Activated CD4-positive, alpha-beta T cell treated with anti-CD3 and anti-CD28 coated beads, Interleukin-2, amount 10 ng/mL, durations not matched to agents 24 days and 14 days (primary cell): Measurements from ENCODE around the gene INPP5B. TPM values are rescaled to one million over a fixed set of nuclear protein-coding genes. Genes with fewer than 3 reads are reported as not detected.
A peak's percentile ranks its signal among the peaks of the same experiment; 100 is the strongest.
"Not testable (repeated sequence)": the region's sequence is repeated elsewhere in the genome, so short reads cannot be mapped to it uniquely, and the experiment has no call there.

Source experiments
- DNase-seq: peaks from one replicate; pipeline ENCODE4 v3.0.0; 2022
- H3K27ac Mint-ChIP-seq: one replicate; pipeline ENCODE4 v1.8.0; 2022; ENCODE audit warnings: mild to moderate bottlenecking, mixed read lengths
- H3K27me3 Mint-ChIP-seq: one replicate; pipeline ENCODE4 v1.8.0; 2022; ENCODE audit warnings: mixed read lengths
- H3K36me3 Mint-ChIP-seq: one replicate; pipeline ENCODE4 v1.8.0; 2022; ENCODE audit warnings: low read depth, mild to moderate bottlenecking, mixed read lengths
- H3K4me1 Mint-ChIP-seq: one replicate; pipeline ENCODE4 v1.8.0; 2021; ENCODE audit warnings: mixed read lengths
- H3K4me3 Mint-ChIP-seq: one replicate; pipeline ENCODE4 v1.8.0; 2022; ENCODE audit warnings: mild to moderate bottlenecking, moderate library complexity, mixed read lengths
- H3K9me3 Mint-ChIP-seq: one replicate; pipeline ENCODE4 v1.8.0; 2021; ENCODE audit warnings: mixed read lengths
- intact Hi-C: fragments of 100-400 bp; cut with micrococcal nuclease; formaldehyde crosslinking; loops from one replicate; pipeline ENCODE4 v1.15.1; 2023
- total RNA-seq: library from RNA; stranded (reverse); gene quantifications from 2 replicates; pipeline ENCODE4 v1.2.3, GENCODE V29; 2022

INPP5B gene
- 23.8 and 27.2 TPM in 2 replicates for total RNA-seq

DNA sequence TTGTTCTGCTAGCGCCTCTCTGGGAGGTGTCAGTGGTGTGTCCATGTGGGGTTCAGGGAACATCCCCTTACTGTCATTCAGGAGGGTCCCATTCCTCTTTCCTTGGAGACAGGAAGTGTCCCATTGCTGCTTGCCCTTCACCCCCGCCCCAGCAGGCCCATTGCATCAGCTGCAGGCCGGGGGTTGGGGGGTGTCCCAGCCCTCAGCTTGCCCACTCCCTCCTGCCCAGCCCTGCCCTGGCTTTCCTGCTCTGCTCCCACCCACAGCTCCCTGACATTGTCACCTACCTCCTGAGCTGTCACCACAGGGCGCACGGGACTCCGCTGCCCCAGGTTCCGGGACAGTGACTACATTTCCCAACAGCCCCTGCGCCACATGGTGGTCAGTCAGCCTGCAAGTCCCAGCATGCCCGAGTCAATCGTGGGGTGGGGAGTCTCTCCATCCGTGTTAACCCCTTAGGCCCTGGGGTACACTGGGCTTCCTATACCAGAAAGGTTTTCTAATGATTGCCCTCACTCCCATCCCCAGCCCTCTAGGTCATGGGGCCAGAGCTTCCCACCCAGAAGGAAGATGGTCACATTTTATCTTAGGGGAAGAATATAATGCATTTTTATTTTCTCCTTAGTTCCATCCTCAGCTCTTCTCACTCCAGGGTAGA, at the start of gene INPP5B:
Gene INPP5B, minus strand, starts transcription at position 351 of the 658 bp plus-strand sequence. CDS start 745 bp downstream, outside the sequence.
- Mint-ChIP-seq H3K4me1 (peaks cover 13% of the 10 kb centered on the region), H3K36me3 (peaks cover 6% of the 10 kb centered on the region), H3K27me3 (no peaks in the 10 kb centered on the region), H3K4me3 (peak within 1 kb of the TSS; percentile 96), H3K9me3 (no peaks in the 10 kb centered on the region), H3K27ac (peak within 1 kb of the TSS; percentile 99)
- intact Hi-C loops = loop anchor here (1.0 kb wide), 1 partner anchor 16 kb away; no protein-coding TSS in a partner anchor
- DNase-seq = peak; percentile 93

DNA sequence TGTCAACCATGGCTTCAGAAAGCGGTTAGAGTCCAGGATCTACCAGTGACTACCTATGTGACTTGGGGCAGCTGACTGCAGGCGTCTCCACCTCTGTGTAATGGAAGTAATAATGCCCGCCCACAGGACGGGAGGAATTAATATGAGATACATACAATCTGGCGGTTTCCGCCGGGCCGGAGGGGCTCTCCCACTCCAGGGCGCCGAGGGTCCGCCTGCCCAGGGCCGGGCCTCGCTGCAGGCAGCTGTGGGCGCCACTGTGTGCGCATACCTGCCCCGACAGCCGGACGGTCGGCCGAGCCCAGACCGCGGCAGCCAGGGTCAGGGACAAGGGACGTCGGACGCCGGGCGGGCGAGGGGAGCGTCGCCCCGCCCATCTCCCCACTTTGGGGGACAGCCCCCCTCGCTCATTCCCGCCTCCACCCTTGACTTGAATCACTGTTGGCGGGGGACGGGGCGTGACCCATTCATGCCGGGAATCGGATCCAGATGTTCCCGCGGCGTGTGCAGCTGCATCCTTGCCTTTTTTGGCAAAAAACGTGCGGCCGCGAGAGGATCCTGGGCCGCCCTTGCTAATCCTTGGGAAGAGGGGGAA, 49.0 kb upstream of the INPP5B start:
- DNase-seq = peak; percentile 78
- Mint-ChIP-seq H3K27ac (peak overlapping the region; percentile 80), H3K36me3 (peaks cover 37% of the 10 kb centered on the region), H3K4me3 (peak overlapping the region; percentile 84), H3K27me3 (no peaks in the 10 kb centered on the region), H3K4me1 (peaks cover 44% of the 10 kb centered on the region), H3K9me3 (no peaks in the 10 kb centered on the region)
- intact Hi-C loops = loop anchor here (5.0 to 10.0 kb wide), 2 partner anchors 64 to 301 kb away; partner anchors contain the start of gene CDCA8

GRCh38 chr1:37994886-37995566, 48.2 kb upstream of the INPP5B start:
- Mint-ChIP-seq H3K27ac (peak overlapping the region; percentile 75), H3K4me3 (peak overlapping the region; percentile 84), H3K27me3 (no peaks in the 10 kb centered on the region), H3K4me1 (peaks cover 39% of the 10 kb centered on the region), H3K36me3 (peaks cover 34% of the 10 kb centered on the region), H3K9me3 (no peaks in the 10 kb centered on the region)
- DNase-seq = peak; percentile 68
- intact Hi-C loops = loop anchor here (5.0 to 10.0 kb wide), 2 partner anchors 63 to 300 kb away; partner anchors contain the start of gene CDCA8

- H3K4me1 Mint-ChIP-seq = peaks cover 19% of the 10 kb centered on the region
- no peaks in the 10 kb centered on the region for H3K9me3 Mint-ChIP-seq
- no peaks in the 10 kb centered on the region for H3K27me3 Mint-ChIP-seq
- peak overlapping the region; percentile 96 for H3K4me3 Mint-ChIP-seq
- H3K36me3 Mint-ChIP-seq = peaks cover 37% of the 10 kb centered on the region
- intact Hi-C loops = loop anchor here (1.0 kb wide), 1 partner anchor 181 kb away; the partner anchor contains the start of gene YRDC
- peak; percentile 87 for DNase-seq
- peak overlapping the region; percentile 93 for H3K27ac Mint-ChIP-seq
These were observed 42.6 kb upstream of the INPP5B start for GRCh38 chr1:37989361-37989930.

DNA sequence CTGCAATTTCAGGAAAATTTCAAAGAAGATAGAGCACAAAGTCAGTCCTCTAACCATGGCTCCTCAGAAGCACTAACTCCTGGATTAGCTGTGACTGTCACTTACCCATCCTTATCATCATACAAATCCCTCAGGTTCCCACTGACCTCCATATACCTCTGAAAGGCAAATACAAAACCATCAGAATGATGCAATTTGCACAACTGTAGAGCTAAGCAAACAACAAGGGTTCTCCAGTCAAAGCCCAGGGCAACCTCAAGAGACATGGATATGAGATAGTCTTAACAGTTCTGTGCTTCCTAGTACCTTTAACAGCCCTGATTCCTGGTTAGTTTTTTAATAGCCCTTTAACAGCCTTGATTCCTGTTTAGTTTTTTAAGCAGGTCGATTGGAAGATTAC, 40.8 kb upstream of the INPP5B start:
- Mint-ChIP-seq H3K27ac (no peak overlapping the region), H3K9me3 (no peaks in the 10 kb centered on the region), H3K4me1 (peaks cover 17% of the 10 kb centered on the region), H3K4me3 (peak overlapping the region; percentile 96), H3K36me3 (peaks cover 42% of the 10 kb centered on the region), H3K27me3 (no peaks in the 10 kb centered on the region)
- intact Hi-C loops = no loop called here
- no peak for DNase-seq

GRCh38 chr1:37983546-37983945, 36.7 kb upstream of the INPP5B start:
- intact Hi-C loops = no loop called here

DNA sequence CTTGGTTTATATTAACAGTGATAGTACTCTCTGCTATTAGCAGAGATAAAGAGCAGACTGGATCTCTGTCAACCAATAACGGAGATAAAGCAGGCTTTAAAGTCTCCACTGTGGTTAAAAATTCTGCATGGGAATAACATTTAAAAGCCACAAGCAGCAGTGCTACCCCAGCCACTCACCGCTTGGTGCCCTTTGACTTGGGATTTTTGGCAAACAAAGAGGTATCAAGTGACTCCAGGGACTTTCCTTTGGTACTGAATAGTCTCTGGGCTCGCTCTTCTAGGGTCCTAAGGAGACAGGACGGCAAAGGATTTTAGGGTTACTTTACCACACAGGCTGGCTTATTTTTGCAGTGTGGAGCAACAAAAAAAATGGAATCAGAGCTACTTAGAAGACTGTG, 31.7 kb upstream of the INPP5B start:
- H3K27ac Mint-ChIP-seq = no peak overlapping the region
- intact Hi-C loops = no loop called here
- no peak overlapping the region for H3K4me3 Mint-ChIP-seq
- DNase-seq = no peak
- peaks cover 3% of the 10 kb centered on the region for H3K4me1 Mint-ChIP-seq
- peaks cover 4% of the 10 kb centered on the region for H3K9me3 Mint-ChIP-seq
- H3K27me3 Mint-ChIP-seq = no peaks in the 10 kb centered on the region
- H3K36me3 Mint-ChIP-seq = peaks cover 79% of the 10 kb centered on the region

More at GRCh38 chr1:37983546-37983945, 36.7 kb upstream of the INPP5B start:
- Mint-ChIP-seq H3K4me3 (no peak overlapping the region), H3K36me3 (peaks cover 72% of the 10 kb centered on the region), H3K27ac (no peak overlapping the region), H3K4me1 (peaks cover 10% of the 10 kb centered on the region), H3K9me3 (no peaks in the 10 kb centered on the region), H3K27me3 (no peaks in the 10 kb centered on the region)
- no peak for DNase-seq

DNA sequence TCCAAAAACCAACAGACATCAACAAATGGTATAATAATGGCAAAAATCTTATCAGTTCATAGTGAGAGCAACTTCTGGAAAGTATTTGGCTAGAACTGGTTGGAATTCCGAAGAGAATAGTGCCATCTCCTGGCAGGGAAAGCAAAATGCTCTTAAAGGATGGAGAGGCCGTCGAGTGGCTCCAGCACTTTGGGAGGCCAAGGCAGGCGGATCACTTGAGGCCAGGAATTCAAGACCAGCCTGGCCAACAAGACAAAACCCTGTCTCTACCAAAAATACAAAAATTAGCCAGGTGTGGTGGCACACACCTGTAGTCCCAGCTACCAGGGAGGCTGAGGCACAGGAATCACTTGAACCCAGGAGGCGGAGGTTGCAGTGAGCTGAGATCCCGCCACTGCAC, 28.2 kb upstream of the INPP5B start:
- intact Hi-C loops = loop anchor here (2.0 kb wide), 1 partner anchor 84 kb away; no protein-coding TSS in a partner anchor
- not testable (repeated sequence) for H3K4me3 Mint-ChIP-seq, H3K27ac Mint-ChIP-seq, DNase-seq, H3K27me3 Mint-ChIP-seq, H3K9me3 Mint-ChIP-seq
- peaks cover 88% of the 10 kb centered on the region for H3K36me3 Mint-ChIP-seq
- peaks cover 19% of the 10 kb centered on the region for H3K4me1 Mint-ChIP-seq

DNA sequence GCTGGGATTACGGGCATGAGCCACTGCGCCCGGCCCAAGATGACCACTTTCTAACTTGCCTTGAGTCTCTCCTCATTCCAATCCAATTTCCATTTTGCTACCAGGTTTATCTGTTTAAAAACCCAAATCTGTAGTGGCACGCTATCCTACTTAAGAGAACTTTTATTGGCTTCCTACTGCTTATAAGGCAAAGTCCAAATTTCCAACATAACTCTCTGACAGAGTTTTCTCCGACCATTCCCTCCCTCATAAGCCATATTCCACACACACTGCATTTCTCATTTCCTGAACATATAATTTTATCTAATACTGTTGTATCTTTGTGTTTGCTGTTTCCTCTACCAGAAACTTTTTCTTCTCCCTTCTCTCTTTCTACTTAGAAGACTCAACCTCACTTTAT, 27.7 kb upstream of the INPP5B start:
- H3K4me3 Mint-ChIP-seq = no peak overlapping the region
- H3K4me1 Mint-ChIP-seq = peaks cover 19% of the 10 kb centered on the region
- H3K27ac Mint-ChIP-seq = no peak overlapping the region
- no peak for DNase-seq
- no peaks in the 10 kb centered on the region for H3K27me3 Mint-ChIP-seq
- H3K9me3 Mint-ChIP-seq = peaks cover 4% of the 10 kb centered on the region
- intact Hi-C loops = loop anchor here (2.0 kb wide), 1 partner anchor 84 kb away; no protein-coding TSS in a partner anchor
- peaks cover 88% of the 10 kb centered on the region for H3K36me3 Mint-ChIP-seq

- peaks cover 88% of the 10 kb centered on the region for H3K36me3 Mint-ChIP-seq
- not testable (repeated sequence) for H3K9me3 Mint-ChIP-seq, H3K4me3 Mint-ChIP-seq, H3K27me3 Mint-ChIP-seq, DNase-seq, H3K27ac Mint-ChIP-seq
- intact Hi-C loops = loop anchor here (2.0 kb wide), 1 partner anchor 83 kb away; no protein-coding TSS in a partner anchor
- H3K4me1 Mint-ChIP-seq = peaks cover 19% of the 10 kb centered on the region
These were observed 26.8 kb upstream of the INPP5B start for GRCh38 chr1:37973684-37974083.

- Mint-ChIP-seq H3K36me3 (peaks cover 57% of the 10 kb centered on the region), H3K9me3 (no peaks in the 10 kb centered on the region), H3K4me3 (no peak overlapping the region), H3K27ac (no peak overlapping the region), H3K27me3 (no peaks in the 10 kb centered on the region), H3K4me1 (no peaks in the 10 kb centered on the region)
- no peak for DNase-seq
- intact Hi-C loops = no loop called here
These were observed 18.4 kb upstream of the INPP5B start for GRCh38 chr1:37965301-37965700.

- H3K9me3 Mint-ChIP-seq, H3K4me3 Mint-ChIP-seq, H3K4me1 Mint-ChIP-seq, H3K27me3 Mint-ChIP-seq, H3K27ac Mint-ChIP-seq, DNase-seq, intact Hi-C loops: not testable (repeated sequence)
- H3K36me3 Mint-ChIP-seq = peaks cover 53% of the 10 kb centered on the region
These were observed 17.3 kb upstream of the INPP5B start for GRCh38 chr1:37964106-37964505.

DNA sequence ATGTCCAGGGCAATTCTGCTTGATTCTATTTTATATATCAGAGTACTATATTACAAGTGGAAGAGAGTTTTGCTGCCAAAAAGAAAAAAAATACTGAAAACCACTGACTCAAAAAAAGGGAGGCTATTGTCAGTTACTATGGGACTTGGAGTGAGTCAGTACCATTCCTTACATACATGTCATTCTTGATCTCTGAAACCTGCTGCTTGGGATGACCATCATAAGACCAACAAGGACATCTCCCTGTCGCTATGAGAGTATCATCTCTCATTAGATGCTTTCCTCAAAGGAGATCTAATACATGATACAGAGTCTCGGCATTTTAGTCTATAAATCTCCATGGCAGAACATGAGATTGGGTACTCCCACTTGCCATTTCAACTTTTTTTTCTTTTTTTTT, 11.8 kb upstream of the INPP5B start:
- Mint-ChIP-seq H3K4me1 (no peaks in the 10 kb centered on the region), H3K27ac (no peak overlapping the region), H3K9me3 (no peaks in the 10 kb centered on the region), H3K4me3 (no peak overlapping the region), H3K27me3 (no peaks in the 10 kb centered on the region), H3K36me3 (peaks cover 42% of the 10 kb centered on the region)
- intact Hi-C loops = no loop called here
- DNase-seq = no peak
